ENCODE results near the gene PRR35.

DNA sequence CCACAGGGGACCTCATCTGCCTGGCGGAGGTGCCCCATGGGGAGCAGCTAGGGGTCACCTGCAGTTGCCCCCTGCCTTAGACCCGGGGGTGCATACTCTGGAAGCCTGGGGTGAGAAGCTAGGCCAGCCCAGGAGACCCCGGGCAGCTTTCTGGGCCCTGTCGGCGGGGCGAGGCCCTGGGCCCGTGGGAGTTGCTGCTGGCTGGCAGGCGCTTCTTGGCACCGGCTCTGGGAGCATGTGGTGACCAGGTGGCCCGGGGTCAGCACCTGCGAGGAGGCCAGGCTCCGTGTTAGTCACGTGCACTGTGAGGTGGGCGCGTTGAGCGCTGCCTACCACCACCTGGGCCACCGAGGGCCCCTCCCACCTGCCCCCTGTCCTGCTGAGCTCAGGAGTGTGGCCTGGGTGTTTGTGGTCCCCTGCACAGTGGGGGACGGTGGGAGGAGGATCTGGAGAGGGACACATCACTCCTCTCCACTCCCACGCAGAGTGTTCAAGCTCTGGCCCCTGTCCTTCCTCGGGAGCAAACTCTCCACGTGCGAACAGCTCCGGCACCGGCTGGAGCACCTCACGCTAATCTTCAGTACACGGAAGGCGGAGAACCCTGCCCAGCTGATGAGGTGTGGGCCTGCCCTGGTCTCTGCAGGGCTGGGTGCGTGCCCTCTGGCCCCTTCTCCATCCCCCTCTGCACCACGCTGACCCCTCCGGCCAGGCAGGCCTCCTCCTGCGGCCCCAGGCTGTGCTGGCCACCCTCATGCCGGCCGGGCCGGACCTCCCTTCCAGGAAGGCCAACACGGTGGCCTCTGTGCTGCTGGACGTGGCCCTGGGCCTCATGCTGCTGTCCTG lies 15.4 kb downstream of the PRR35 start:
- TF ChIP-seq CTCF (IDR thresholded peaks at IDR 0.05): no peak
- no peak for TF ChIP-seq POLR2AphosphoS5 (IDR thresholded peaks at IDR 0.05)
- TF ChIP-seq POLR2A (IDR thresholded peaks at IDR 0.05): peak in 1 of 4 donors; percentile 3
- TF ChIP-seq EP300 (IDR thresholded peaks at IDR 0.05): no peak

All from upper lobe of left lung (tissue), 4 donors.